Measurements from ENCODE around the gene NCAPD3. TPM values are rescaled to one million over a fixed set of nuclear protein-coding genes. Genes with fewer than 3 reads are reported as not detected.

NCAPD3 gene
- polyA plus RNA-seq, 3 donors, result 4.0 to 15.2 (median 6.0) TPM

DNA sequence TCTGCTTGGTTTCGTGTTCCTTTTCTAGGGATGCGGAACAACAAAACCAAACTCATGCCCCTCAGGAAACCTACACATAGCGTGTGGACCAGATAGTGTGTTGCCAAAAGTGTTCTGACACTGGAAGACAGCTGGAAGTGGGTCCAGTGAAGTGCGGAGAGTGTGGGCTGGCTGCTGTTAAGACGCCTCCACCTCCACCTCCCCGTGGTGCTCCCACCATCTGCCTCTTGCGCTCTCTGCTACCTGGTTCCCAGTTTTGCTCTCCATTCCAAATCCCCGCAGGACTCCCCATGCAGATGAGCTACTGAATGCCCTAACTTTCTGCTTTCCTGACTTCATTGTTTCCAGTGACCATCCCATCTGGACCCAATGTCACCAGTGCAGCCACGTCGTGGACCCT is 51.8 kb downstream of the NCAPD3 start:
- DNase-seq, result no peak
- Histone ChIP-seq H3K4me1 (ENCODE audit: control insufficient read depth in 1 of 2, insufficient read depth in 2 of 2, low read length in 2 of 2) (no peaks in the 10 kb centered on the region), H3K27ac (ENCODE audit: low read depth in 1 of 2, low read length in 2 of 2) (no peak overlapping the region), H4K20me1 (ENCODE audit: insufficient read depth, low read length) (no peaks in the 10 kb centered on the region), H3K9me3 (replicated peaks in 1 of 2; ENCODE audit: control insufficient read depth in 1 of 2, insufficient read depth in 1 of 2, low read length in 2 of 2) (no peaks in the 10 kb centered on the region), H3K36me3 (replicated peaks in 1 of 2; ENCODE audit: control insufficient read depth in 1 of 2, insufficient read depth in 2 of 2, low read length in 2 of 2) (peaks cover 68 to 94% of the 10 kb centered on the region in 2 donors), H3K79me2 (ENCODE audit: insufficient read depth, low read length) (no peaks in the 10 kb centered on the region), H3K4me3 (replicated peaks in 1 of 3; ENCODE audit: low read depth in 2 of 3, low read length in 3 of 3) (no peak overlapping the region), H3K9ac (ENCODE audit: insufficient read depth, low read length, poor library complexity, severe bottlenecking) (no peak overlapping the region), H2AFZ (ENCODE audit: insufficient read depth, low read depth, low read length, poor library complexity, severe bottlenecking) (no peak overlapping the region), H3K27me3 (ENCODE audit: control insufficient read depth in 2 of 2, insufficient read depth in 2 of 2, low read length in 2 of 2) (no peaks in the 10 kb centered on the region), H3K4me2 (replicated peaks; ENCODE audit: extremely low read depth, low read length, poor library complexity, severe bottlenecking) (no peak overlapping the region)
- Mint-ChIP-seq H3K36me3 (peaks cover 80 to 96% of the 10 kb centered on the region in 2 donors), H3K27ac (peak overlapping the region in 3 of 7 donors; percentile 1 to 54 (median 32)), H3K9me3 (peaks cover 0 to 3% (median 0%) of the 10 kb centered on the region in 7 donors), H3K4me1 (no peaks in the 10 kb centered on the region), H3K27me3 (ENCODE audit: low read depth in 3 of 3) (no peaks in the 10 kb centered on the region), H3K4me3 (no peak overlapping the region)
- 96% methylated on average over 7 of the region's 10 CpGs for WGBS (ENCODE audit: insufficient coverage)
- no peak for TF ChIP-seq CTCF (IDR thresholded peaks at IDR 0.05)
- intact Hi-C loops (cut with micrococcal nuclease), result no loop called here

DNA sequence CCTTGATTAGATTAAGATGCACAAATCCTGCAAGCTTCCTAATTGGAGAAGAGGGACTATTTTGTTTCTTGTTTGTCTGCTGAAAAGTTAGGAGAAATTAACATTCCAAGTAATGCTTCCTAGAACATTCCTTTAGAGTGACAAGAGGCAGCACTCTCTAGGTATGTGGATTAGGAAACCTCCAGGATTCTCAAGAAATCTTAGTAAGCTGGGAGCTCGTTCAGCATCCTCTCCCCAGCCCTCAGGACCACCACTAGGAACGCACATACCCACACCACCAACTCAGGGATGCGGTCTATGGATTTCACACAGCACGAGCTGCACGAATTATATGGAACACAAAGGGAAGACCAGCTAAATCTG is 52.9 kb downstream of the NCAPD3 start:
- Mint-ChIP-seq H3K36me3 (peaks cover 73 to 90% of the 10 kb centered on the region in 2 donors), H3K9me3 (peaks cover 0 to 3% (median 0%) of the 10 kb centered on the region in 7 donors), H3K27ac (no peak overlapping the region), H3K4me3 (no peak overlapping the region), H3K27me3 (ENCODE audit: low read depth in 3 of 3) (no peaks in the 10 kb centered on the region), H3K4me1 (no peaks in the 10 kb centered on the region)
- H4K20me1 ChIP-seq (ENCODE audit: insufficient read depth, low read length), result no peaks in the 10 kb centered on the region
- no peak overlapping the region for H2AFZ ChIP-seq (ENCODE audit: insufficient read depth, low read depth, low read length, poor library complexity, severe bottlenecking)
- intact Hi-C loops (cut with micrococcal nuclease), result no loop called here
- no peaks in the 10 kb centered on the region for H3K27me3 ChIP-seq (ENCODE audit: control insufficient read depth in 2 of 2, insufficient read depth in 2 of 2, low read length in 2 of 2)
- H3K9ac ChIP-seq (ENCODE audit: insufficient read depth, low read length, poor library complexity, severe bottlenecking), result no peak overlapping the region
- H3K9me3 ChIP-seq (replicated peaks in 1 of 2; ENCODE audit: control insufficient read depth in 1 of 2, insufficient read depth in 1 of 2, low read length in 2 of 2), result no peaks in the 10 kb centered on the region
- WGBS (ENCODE audit: insufficient coverage), result 100% methylated on average over 2 of the region's 5 CpGs
- H3K79me2 ChIP-seq (ENCODE audit: insufficient read depth, low read length), result no peaks in the 10 kb centered on the region
- H3K27ac ChIP-seq (ENCODE audit: low read depth in 1 of 2, low read length in 2 of 2), result no peak overlapping the region
- H3K4me2 ChIP-seq (replicated peaks; ENCODE audit: extremely low read depth, low read length, poor library complexity, severe bottlenecking), result no peak overlapping the region
- no peak overlapping the region for H3K4me3 ChIP-seq (replicated peaks in 1 of 3; ENCODE audit: low read depth in 2 of 3, low read length in 3 of 3)
- H3K4me1 ChIP-seq (ENCODE audit: control insufficient read depth in 1 of 2, insufficient read depth in 2 of 2, low read length in 2 of 2), result no peaks in the 10 kb centered on the region
- no peak for TF ChIP-seq CTCF (IDR thresholded peaks at IDR 0.05)
- no peak for DNase-seq
- peaks cover 58 to 84% of the 10 kb centered on the region in 2 donors for H3K36me3 ChIP-seq (replicated peaks in 1 of 2; ENCODE audit: control insufficient read depth in 1 of 2, insufficient read depth in 2 of 2, low read length in 2 of 2)

Measured in CD14-positive monocyte (primary cell).